Measurements from ENCODE around the gene P2RX5.
A peak's percentile ranks its signal among the peaks of the same experiment; 100 is the strongest.

P2RX5 gene

DNA sequence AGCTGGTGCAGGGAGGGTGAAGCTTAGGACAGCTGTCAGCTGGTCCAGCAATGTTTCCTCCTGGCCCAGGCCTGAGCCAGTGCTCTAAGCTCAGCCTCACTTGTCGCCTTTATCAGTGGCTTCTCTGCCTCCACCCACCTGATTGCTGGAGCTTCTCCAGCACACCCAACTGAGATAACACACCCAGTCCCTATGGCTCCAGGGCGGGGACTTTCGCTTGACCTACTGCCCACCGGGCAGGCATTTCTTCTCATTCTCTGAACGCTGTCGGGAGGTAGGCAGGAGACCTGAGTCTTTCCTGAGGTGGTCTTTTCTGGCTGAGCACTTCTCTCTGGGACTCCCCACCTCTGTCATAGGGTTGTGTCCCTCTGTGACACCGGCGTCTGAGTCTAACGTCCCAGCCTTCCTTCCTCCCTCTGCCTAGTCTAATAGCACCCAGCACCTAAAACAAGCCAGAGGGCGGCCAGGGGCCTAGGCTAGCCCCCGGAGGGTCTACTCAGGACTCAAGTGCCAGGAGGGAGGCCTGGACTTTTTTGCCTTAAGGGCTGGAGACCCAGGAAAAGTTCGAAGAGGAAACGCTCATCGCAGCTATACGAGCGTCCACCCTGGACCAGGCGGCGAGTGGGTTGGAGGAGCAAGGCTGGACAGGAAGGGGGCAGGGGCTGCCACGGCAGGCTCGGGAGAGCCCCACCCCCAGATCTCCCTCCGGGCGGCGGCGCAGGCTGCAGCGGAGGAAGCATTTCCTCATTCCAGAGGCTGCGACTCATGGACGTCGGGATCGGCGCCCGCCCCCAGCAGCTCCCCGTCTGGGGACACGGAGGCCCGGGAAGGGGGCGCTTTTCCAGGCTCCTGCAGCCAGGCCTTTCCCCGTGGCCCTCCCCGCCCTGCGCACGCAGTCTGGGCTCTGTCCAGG, 28.3 kb downstream of the P2RX5 start:
- Histone ChIP-seq H3K9me3 (ENCODE audit: low read length) (no peaks in the 10 kb centered on the region), H3K36me3 (ENCODE audit: insufficient read depth, low read length) (no peaks in the 10 kb centered on the region; the same call in 1 of the 2 replicates), H3K9ac (ENCODE audit: low read length) (peak overlapping the region; percentile 69), H3K27ac (ENCODE audit: low read depth, low read length, poor library complexity, severe bottlenecking) (no peak overlapping the region), H3K27me3 (ENCODE audit: insufficient read depth, low read length) (no peaks in the 10 kb centered on the region), H3K4me1 (ENCODE audit: insufficient read depth, low read length, severe bottlenecking) (peaks cover 22% of the 10 kb centered on the region), H3F3A (ENCODE audit: insufficient read depth, low read length) (no peaks in the 10 kb centered on the region), H4K20me1 (ENCODE audit: insufficient read depth, low read length) (no peaks in the 10 kb centered on the region), H2AFZ (ENCODE audit: low read length) (0 out of 2 replicates have a peak overlapping the region, but pooled peaks have one; percentile 14), H3K79me2 (ENCODE audit: insufficient read depth, low read length) (0 out of 2 replicates have a peak, but pooled peaks cover 7% of the 10 kb centered on the region), H3K9me2 (ENCODE audit: low read depth, low read length) (no peaks in the 10 kb centered on the region), H3K4me3 (ENCODE audit: low read depth, low read length, poor library complexity, severe bottlenecking) (peak overlapping the region; percentile 84), H3K4me2 (ENCODE audit: low read length) (peak overlapping the region; percentile 87)
- TF ChIP-seq, protein P1, sequence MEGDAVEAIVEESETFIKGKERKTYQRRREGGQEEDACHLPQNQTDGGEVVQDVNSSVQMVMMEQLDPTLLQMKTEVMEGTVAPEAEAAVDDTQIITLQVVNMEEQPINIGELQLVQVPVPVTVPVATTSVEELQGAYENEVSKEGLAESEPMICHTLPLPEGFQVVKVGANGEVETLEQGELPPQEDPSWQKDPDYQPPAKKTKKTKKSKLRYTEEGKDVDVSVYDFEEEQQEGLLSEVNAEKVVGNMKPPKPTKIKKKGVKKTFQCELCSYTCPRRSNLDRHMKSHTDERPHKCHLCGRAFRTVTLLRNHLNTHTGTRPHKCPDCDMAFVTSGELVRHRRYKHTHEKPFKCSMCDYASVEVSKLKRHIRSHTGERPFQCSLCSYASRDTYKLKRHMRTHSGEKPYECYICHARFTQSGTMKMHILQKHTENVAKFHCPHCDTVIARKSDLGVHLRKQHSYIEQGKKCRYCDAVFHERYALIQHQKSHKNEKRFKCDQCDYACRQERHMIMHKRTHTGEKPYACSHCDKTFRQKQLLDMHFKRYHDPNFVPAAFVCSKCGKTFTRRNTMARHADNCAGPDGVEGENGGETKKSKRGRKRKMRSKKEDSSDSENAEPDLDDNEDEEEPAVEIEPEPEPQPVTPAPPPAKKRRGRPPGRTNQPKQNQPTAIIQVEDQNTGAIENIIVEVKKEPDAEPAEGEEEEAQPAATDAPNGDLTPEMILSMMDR (IDR thresholded peaks at IDR 0.05; ENCODE audit: low read length), result no peak
- no peak for TF ChIP-seq EZH2 (IDR thresholded peaks at IDR 0.05; ENCODE audit: borderline replicate concordance, low read length)

DNA sequence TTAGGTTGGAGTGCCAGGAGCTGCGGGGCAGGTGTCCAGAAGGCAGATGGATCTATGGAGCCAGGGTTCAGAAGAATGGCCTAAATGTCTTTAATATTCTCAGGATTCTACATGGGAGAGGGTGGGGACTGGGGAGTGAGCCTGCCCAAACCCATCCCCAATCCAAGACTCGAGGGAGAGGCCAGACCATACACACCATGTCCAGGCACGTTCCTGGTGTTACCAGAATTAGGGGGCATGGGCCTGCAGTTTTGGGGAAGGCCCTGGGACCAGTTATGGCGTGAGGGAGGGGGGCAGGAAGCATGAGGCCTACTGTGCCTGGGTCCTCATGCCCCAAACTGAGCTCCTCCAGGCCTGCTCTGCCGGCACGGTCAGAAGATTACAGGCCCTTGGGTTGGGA, 29.4 kb downstream of the P2RX5 start:
- no peak for TF ChIP-seq EZH2 (IDR thresholded peaks at IDR 0.05; ENCODE audit: borderline replicate concordance, low read length)
- TF ChIP-seq, protein P1 (IDR thresholded peaks at IDR 0.05; ENCODE audit: low read length), result no peak
- Histone ChIP-seq H3K4me2 (ENCODE audit: low read length) (no peak overlapping the region), H3K27me3 (ENCODE audit: insufficient read depth, low read length) (no peaks in the 10 kb centered on the region), H3K4me3 (ENCODE audit: low read depth, low read length, poor library complexity, severe bottlenecking) (no peak overlapping the region), H4K20me1 (ENCODE audit: insufficient read depth, low read length) (no peaks in the 10 kb centered on the region), H2AFZ (ENCODE audit: low read length) (no peak overlapping the region), H3K79me2 (ENCODE audit: insufficient read depth, low read length) (0 out of 2 replicates have a peak, but pooled peaks cover 7% of the 10 kb centered on the region), H3F3A (ENCODE audit: insufficient read depth, low read length) (no peaks in the 10 kb centered on the region), H3K27ac (ENCODE audit: low read depth, low read length, poor library complexity, severe bottlenecking) (no peak overlapping the region), H3K9me2 (ENCODE audit: low read depth, low read length) (no peaks in the 10 kb centered on the region), H3K4me1 (ENCODE audit: insufficient read depth, low read length, severe bottlenecking) (peaks cover 22% of the 10 kb centered on the region), H3K36me3 (ENCODE audit: insufficient read depth, low read length) (no peaks in the 10 kb centered on the region), H3K9ac (ENCODE audit: low read length) (no peak overlapping the region), H3K9me3 (ENCODE audit: low read length) (no peaks in the 10 kb centered on the region)

DNA sequence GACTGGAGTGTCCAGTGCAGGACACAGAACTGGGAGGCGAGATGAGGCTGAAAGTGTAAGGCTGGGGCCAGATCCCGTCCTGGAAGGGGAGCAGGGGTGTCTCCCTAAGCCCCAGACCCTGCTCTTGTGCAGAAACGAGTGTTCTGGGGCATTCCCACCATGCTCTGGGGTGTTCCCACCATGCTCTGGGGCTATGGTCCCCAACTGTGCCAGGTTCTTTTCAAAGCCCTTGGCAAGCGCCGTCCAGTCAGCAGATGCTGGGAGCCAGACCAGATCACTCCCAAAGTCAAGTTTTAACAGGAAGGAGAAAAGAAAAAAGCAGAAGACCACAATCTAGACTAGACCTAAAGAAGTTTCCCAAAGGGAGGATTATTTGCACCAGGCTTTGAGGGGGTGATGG, 30.1 kb downstream of the P2RX5 start:
- Histone ChIP-seq H3K27ac (ENCODE audit: low read depth, low read length, poor library complexity, severe bottlenecking) (no peak overlapping the region), H3K4me2 (ENCODE audit: low read length) (no peak overlapping the region), H3K4me1 (ENCODE audit: insufficient read depth, low read length, severe bottlenecking) (peaks cover 22% of the 10 kb centered on the region), H3K36me3 (ENCODE audit: insufficient read depth, low read length) (no peaks in the 10 kb centered on the region), H3K79me2 (ENCODE audit: insufficient read depth, low read length) (0 out of 2 replicates have a peak, but pooled peaks cover 7% of the 10 kb centered on the region), H3K9me3 (ENCODE audit: low read length) (no peaks in the 10 kb centered on the region), H3K4me3 (ENCODE audit: low read depth, low read length, poor library complexity, severe bottlenecking) (no peak overlapping the region), H3K9me2 (ENCODE audit: low read depth, low read length) (no peaks in the 10 kb centered on the region), H3K27me3 (ENCODE audit: insufficient read depth, low read length) (no peaks in the 10 kb centered on the region), H3F3A (ENCODE audit: insufficient read depth, low read length) (no peaks in the 10 kb centered on the region), H3K9ac (ENCODE audit: low read length) (no peak overlapping the region), H2AFZ (ENCODE audit: low read length) (no peak overlapping the region), H4K20me1 (ENCODE audit: insufficient read depth, low read length) (no peaks in the 10 kb centered on the region)
- TF ChIP-seq EZH2 (IDR thresholded peaks at IDR 0.05; ENCODE audit: borderline replicate concordance, low read length), result no peak
- TF ChIP-seq, protein P1 (IDR thresholded peaks at IDR 0.05; ENCODE audit: low read length), result no peak
